Chondrocyte (in vitro differentiated cells): Measurements from ENCODE around the gene CTIF. TPM values are rescaled to one million over a fixed set of nuclear protein-coding genes. Genes with fewer than 3 reads are reported as not detected.

Experiments
- DNase-seq: peaks from one replicate; pipeline ENCODE4 v3.0.0; 2021; ENCODE audit warnings: mixed read lengths, low spot score
- H3K27ac Mint-ChIP-seq: one replicate; pipeline ENCODE4 v1.8.0; 2021; ENCODE audit warnings: mild to moderate bottlenecking, moderate library complexity, mixed read lengths; ENCODE audit not compliant: unreplicated experiment
- H3K27me3 Mint-ChIP-seq: 2 replicates; pipeline ENCODE4 v1.8.0; 2021; ENCODE audit warnings: low read depth, mixed read lengths
- H3K36me3 Mint-ChIP-seq: 2 replicates; pipeline ENCODE4 v1.8.0; 2021; ENCODE audit warnings: low read depth, mixed read lengths
- H3K4me1 Mint-ChIP-seq: 2 replicates; pipeline ENCODE4 v1.8.0; 2021; ENCODE audit warnings: low read depth, mild to moderate bottlenecking, mixed read lengths
- H3K4me3 Mint-ChIP-seq: one replicate; pipeline ENCODE4 v1.8.0; 2021; ENCODE audit warnings: mild to moderate bottlenecking, moderate library complexity, mixed read lengths; ENCODE audit not compliant: unreplicated experiment
- H3K9me3 Mint-ChIP-seq: 2 replicates; pipeline ENCODE4 v1.8.0; 2021; ENCODE audit warnings: low read depth, mixed read lengths
- total RNA-seq: library from RNA; stranded (reverse); gene quantifications from 3 replicates; pipeline ENCODE4 v1.2.1, GENCODE V29; 2021
- TF ChIP-seq, protein P1 (sequence below): fragments of 200-600 bp; sonication (generic); IDR thresholded peaks from 2 replicates; pipeline ENCODE4 v1.5.0; 2021; ENCODE audit warnings: antibody characterized with exemption, mild to moderate bottlenecking, moderate library complexity

Gene CTIF
- total RNA-seq, 1 donor from 2014 or later: 184 TPM

DNA sequence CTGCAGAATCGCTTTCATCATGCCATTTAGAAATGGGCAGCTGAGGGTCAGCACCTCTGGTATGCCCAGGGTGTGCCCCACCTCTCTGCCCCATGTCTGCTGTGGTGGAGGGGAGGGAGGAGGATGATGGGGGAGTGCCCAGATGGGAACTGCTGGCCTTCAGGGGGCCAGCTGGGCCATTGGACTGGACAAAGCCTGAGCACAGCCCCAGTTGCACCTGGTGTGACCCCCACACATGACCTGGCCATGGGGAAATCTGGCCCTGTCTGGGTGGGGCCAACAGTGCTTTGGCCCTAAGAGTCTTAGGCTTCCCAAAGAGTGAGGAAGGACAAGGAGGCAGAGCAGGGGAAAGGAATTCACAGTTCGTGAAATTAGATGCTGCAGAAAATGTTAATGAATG, 44.1 kb downstream of the CTIF start:
- Mint-ChIP-seq H3K9me3 (peaks cover 6% of the 10 kb centered on the region), H3K27ac (peak overlapping the region; percentile 79), H3K36me3 (peaks cover 13% of the 10 kb centered on the region), H3K4me3 (no peak overlapping the region), H3K27me3 (no peaks in the 10 kb centered on the region), H3K4me1 (peaks cover 88% of the 10 kb centered on the region)
- DNase-seq: no peak
- TF ChIP-seq, protein P1, sequence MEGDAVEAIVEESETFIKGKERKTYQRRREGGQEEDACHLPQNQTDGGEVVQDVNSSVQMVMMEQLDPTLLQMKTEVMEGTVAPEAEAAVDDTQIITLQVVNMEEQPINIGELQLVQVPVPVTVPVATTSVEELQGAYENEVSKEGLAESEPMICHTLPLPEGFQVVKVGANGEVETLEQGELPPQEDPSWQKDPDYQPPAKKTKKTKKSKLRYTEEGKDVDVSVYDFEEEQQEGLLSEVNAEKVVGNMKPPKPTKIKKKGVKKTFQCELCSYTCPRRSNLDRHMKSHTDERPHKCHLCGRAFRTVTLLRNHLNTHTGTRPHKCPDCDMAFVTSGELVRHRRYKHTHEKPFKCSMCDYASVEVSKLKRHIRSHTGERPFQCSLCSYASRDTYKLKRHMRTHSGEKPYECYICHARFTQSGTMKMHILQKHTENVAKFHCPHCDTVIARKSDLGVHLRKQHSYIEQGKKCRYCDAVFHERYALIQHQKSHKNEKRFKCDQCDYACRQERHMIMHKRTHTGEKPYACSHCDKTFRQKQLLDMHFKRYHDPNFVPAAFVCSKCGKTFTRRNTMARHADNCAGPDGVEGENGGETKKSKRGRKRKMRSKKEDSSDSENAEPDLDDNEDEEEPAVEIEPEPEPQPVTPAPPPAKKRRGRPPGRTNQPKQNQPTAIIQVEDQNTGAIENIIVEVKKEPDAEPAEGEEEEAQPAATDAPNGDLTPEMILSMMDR: no peak

DNA sequence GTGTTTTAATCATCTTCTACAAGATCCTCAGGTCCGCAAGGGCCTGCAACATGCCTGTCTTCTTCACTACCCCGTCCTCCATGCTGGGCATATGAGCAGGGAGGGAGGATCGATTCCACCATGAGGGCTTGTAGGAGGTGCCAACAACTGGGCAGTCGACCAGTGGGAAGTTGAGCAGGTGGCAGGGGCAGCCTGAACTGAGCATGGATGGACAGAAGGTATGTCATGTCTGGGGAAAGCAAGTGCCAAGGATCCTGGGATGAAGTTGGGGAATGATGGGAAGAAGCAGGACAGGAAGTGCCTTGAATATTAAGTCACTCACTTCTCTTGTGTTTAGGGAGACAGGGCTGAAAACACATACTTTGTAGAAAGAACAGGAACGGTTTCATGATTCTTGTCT, 44.7 kb downstream of the CTIF start:
- Mint-ChIP-seq H3K27me3 (no peaks in the 10 kb centered on the region), H3K4me1 (peaks cover 91% of the 10 kb centered on the region), H3K4me3 (no peak overlapping the region), H3K36me3 (peaks cover 11% of the 10 kb centered on the region), H3K27ac (peak overlapping the region; percentile 79), H3K9me3 (peaks cover 3% of the 10 kb centered on the region)
- DNase-seq: peak; percentile 30
- TF ChIP-seq, protein P1: no peak

DNA sequence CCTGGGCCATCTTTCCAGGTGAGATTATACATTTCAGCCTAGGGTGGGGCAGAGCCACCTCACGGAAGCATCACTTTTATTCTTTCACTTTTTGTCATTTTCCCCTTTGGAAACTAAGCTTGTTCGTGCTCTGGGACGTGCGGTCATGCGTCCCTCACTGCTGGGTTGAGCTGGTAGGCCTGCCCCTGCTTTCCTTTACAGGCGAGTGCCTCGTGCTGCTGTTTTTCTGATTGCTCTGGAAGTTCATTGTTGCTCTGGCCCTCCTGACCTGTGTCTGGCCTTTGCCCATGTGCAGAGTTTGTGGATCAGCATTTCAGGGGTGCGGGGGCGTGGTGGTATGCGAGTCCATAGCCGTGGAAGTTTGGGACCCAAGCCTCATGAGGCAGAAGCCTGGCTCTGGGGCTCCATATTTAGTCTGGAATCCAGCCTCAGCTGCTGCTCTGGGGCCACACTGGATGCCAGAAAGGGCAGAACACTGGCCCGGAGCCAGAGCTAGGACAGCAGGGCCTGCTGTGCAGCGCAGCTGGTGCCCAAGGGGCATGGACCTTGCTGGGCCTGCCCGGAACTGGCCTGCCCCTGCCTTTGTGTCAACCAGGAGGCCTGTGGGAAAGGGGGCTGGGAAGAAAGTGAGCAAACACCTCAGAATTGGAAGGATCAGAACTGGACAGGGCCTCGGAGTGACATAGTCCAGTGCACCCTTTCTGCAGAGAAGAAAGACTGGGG, 51.1 kb downstream of the CTIF start:
- Mint-ChIP-seq H3K4me3 (peak overlapping the region; percentile 45), H3K9me3 (no peaks in the 10 kb centered on the region), H3K27me3 (no peaks in the 10 kb centered on the region), H3K27ac (peak overlapping the region; percentile 97), H3K36me3 (no peaks in the 10 kb centered on the region), H3K4me1 (peaks cover 82% of the 10 kb centered on the region)
- no peak for DNase-seq
- TF ChIP-seq, protein P1: no peak

DNA sequence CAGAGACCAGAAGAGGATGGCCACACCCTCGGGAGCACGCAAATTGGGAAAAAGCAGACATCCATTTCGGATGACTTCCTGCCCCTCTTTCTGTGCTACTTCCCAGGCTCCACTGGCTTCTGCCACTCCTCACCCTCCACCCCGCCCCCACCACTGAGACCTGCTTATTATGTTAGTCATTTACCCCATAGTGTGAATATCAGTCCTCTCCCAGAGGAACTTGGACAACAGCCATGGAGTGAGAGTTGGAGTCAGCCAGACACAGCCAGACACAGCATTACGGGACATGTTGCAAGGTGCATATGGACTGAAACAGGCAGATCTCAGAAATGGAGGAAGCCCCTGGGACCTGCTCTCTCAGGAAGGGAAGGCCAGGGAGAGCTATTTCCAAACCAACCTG, 51.8 kb downstream of the CTIF start:
- Mint-ChIP-seq H3K27ac (peak overlapping the region; percentile 97), H3K4me1 (peaks cover 81% of the 10 kb centered on the region), H3K36me3 (peaks cover 2% of the 10 kb centered on the region), H3K4me3 (no peak overlapping the region), H3K27me3 (no peaks in the 10 kb centered on the region), H3K9me3 (no peaks in the 10 kb centered on the region)
- TF ChIP-seq, protein P1: no peak
- no peak for DNase-seq

DNA sequence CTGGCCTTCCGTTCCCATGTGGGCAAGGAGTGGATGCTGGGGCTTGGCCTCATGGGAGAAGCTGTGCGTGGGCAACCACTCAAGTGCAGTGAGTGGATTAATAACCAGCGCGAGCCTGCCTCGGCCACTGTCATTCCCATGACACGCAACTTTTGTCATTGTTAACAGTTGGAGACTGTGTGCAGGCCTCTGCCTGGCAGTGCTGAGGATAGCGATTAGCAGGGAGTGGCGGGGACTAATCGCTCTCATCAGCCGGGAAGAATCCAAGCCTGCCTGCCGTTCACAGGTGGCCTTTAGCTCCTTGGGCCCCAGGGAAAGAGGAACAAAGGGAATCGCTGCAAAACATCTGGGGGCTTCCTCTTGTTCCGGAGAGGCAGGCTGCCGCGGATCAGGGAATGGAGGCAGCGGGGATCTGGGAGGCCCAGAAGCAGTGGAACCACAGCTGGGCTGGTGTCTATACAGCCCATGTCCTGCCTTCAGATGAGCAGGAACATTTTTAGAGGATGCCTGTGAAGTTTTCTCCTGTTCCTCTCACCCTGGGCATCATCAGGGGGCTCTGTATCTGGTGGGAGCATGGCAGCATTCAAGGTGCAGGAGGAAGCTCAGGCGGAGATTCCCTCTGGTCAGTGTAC, 53.8 kb downstream of the CTIF start:
- DNase-seq: no peak
- Mint-ChIP-seq H3K4me1 (peaks cover 78% of the 10 kb centered on the region), H3K27ac (peak overlapping the region; percentile 78), H3K4me3 (no peak overlapping the region), H3K9me3 (no peaks in the 10 kb centered on the region), H3K36me3 (peaks cover 9% of the 10 kb centered on the region), H3K27me3 (no peaks in the 10 kb centered on the region)
- TF ChIP-seq, protein P1: no peak
